Measurements from ENCODE around the gene THRB.

Gene THRB

GRCh38 chr3:24530471-24530870 is 35.8 kb upstream of the THRB start:
- DNase-seq (ENCODE audit: extremely low spot score) = no peak
- ChIA-PET POLR2A (no interaction called here), CTCF (no interaction called here)
- no peak for TF ChIP-seq CTCF (IDR thresholded peaks at IDR 0.05; ENCODE audit: control extremely low read depth, extremely low read depth, low read depth, missing control alignments)

GRCh38 chr3:24529210-24529609 is 34.6 kb upstream of the THRB start:
- TF ChIP-seq CTCF (IDR thresholded peaks at IDR 0.05; ENCODE audit: control extremely low read depth, extremely low read depth, low read depth, missing control alignments) = no peak
- POLR2A ChIA-PET = no interaction called here
- no peak for DNase-seq (ENCODE audit: extremely low spot score)
- CTCF ChIA-PET = no interaction called here

- TF ChIP-seq CTCF (IDR thresholded peaks at IDR 0.05; ENCODE audit: control extremely low read depth, extremely low read depth, low read depth, missing control alignments) = no peak
- no peak for DNase-seq (ENCODE audit: extremely low spot score)
- ChIA-PET CTCF (interaction anchor here (1.3 kb wide), 2 partner anchors 9 to 21 kb away, joined by 3 to 4 read pairs; no protein-coding TSS in a partner anchor), POLR2A (no interaction called here)
Measured at GRCh38 chr3:24526640-24527212, 32.1 kb upstream of the THRB start.

GRCh38 chr3:24525557-24525956 is 30.9 kb upstream of the THRB start:
- DNase-seq (ENCODE audit: extremely low spot score) = no peak
- TF ChIP-seq CTCF (IDR thresholded peaks at IDR 0.05; ENCODE audit: control extremely low read depth, extremely low read depth, low read depth, missing control alignments) = no peak
- ChIA-PET POLR2A (no interaction called here), CTCF (interaction anchor here (1.3 kb wide), 1 partner anchor 20 kb away, joined by 4 read pairs; no protein-coding TSS in a partner anchor)

GRCh38 chr3:24525022-24525421 is 30.4 kb upstream of the THRB start:
- no peak for DNase-seq (ENCODE audit: extremely low spot score)
- CTCF ChIA-PET = interaction anchor here (1.0 to 1.3 kb wide), 3 partner anchors 11 to 20 kb away, joined by 3 to 5 read pairs (median 4); no protein-coding TSS in a partner anchor
- POLR2A ChIA-PET = no interaction called here
- TF ChIP-seq CTCF (IDR thresholded peaks at IDR 0.05; ENCODE audit: control extremely low read depth, extremely low read depth, low read depth, missing control alignments) = no peak

- TF ChIP-seq CTCF (IDR thresholded peaks at IDR 0.05; ENCODE audit: control extremely low read depth, extremely low read depth, low read depth, missing control alignments) = no peak
- ChIA-PET POLR2A (no interaction called here), CTCF (interaction anchor here (1.0 to 1.1 kb wide), 2 partner anchors 10 to 15 kb away, joined by 3 to 5 read pairs; no protein-coding TSS in a partner anchor)
- DNase-seq (ENCODE audit: extremely low spot score) = no peak
Measured at GRCh38 chr3:24523988-24524727, 29.5 kb upstream of the THRB start.
